Epithelial cell of esophagus (primary cell): ENCODE measurements around the gene C19orf12.

ENCODE experiments used
- DNase-seq: peaks from one replicate; pipeline ENCODE4 v3.0.0; 2010; ENCODE audit warnings: low read depth
- H3K4me3 ChIP-seq: 2 replicates; pipeline ENCODE4 v1.5.1; 2011; ENCODE audit warnings: mild to moderate bottlenecking, low read length, control low read depth
- TF ChIP-seq, protein P1 (sequence below): IDR thresholded peaks from 2 replicates; pipeline ENCODE4 v1.5.1; 2011; ENCODE audit warnings: low read depth, mild to moderate bottlenecking, low read length, control low read depth, inconsistent platforms; ENCODE audit not compliant: insufficient read depth; ENCODE audit errors: missing control alignments

C19orf12 gene

DNA sequence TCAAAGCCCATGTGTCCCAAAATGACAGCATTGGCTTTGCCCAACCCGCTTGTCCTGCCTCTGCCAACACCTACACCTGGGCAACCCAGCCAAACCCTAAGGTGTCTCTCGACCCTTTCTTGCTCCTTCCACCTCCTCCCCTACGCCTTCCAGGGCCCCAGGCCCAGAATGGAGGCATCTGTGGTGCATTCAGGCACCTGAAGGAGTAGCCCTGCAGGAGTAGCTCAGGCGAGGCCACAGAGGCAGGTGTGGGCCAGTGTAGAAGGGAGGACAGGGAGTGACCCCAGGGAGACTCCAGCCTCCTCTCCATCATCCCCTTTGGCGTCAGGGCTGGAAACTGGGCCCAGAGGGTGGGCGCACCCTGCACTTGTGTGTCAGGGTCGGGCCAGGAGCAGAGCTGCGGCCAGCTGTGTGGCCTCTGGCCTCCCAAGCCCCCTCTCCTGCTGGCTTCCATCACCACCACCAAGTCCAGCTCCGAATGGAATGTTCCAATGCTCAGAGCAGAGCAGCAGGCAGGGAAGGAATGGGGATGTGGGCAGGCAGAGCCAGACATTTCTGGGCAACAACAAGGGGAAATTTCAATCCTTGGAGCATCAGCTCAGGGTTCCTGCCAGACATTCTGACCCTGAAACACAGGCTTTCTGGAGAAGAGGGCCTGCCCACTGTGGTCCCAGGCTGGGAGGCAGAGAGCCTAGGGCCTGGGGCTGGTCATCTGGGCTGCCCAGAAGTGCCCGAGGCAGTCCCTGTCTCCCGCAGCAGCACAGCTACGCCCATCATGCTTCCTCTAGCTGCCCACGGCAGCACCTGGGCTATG is 33.4 kb downstream of the C19orf12 start:
- DNase-seq: no peak
- TF ChIP-seq, protein P1, sequence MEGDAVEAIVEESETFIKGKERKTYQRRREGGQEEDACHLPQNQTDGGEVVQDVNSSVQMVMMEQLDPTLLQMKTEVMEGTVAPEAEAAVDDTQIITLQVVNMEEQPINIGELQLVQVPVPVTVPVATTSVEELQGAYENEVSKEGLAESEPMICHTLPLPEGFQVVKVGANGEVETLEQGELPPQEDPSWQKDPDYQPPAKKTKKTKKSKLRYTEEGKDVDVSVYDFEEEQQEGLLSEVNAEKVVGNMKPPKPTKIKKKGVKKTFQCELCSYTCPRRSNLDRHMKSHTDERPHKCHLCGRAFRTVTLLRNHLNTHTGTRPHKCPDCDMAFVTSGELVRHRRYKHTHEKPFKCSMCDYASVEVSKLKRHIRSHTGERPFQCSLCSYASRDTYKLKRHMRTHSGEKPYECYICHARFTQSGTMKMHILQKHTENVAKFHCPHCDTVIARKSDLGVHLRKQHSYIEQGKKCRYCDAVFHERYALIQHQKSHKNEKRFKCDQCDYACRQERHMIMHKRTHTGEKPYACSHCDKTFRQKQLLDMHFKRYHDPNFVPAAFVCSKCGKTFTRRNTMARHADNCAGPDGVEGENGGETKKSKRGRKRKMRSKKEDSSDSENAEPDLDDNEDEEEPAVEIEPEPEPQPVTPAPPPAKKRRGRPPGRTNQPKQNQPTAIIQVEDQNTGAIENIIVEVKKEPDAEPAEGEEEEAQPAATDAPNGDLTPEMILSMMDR: no peak
- H3K4me3 ChIP-seq: no peak overlapping the region

DNA sequence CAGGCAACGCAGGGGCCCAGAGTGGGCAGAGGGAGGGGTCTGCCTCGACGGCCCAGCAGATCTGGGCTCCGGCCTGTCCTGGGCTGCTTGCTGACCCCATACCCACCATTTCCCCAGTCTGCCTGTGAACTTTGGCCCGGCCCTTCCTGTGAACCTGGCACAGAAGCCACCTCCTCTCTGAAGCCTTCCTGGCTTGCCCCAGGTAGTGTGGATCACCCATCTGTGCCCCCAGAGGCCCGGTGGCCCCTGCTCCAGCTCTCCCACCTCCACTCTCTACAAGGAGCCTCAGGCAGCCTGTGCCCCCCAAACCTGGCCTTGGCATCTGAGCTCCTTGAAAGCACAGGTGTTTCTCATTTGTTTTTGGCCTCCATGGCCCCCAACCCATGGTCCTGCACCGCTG is 34.1 kb downstream of the C19orf12 start:
- TF ChIP-seq, protein P1: no peak
- no peak for DNase-seq
- no peak overlapping the region for H3K4me3 ChIP-seq

DNA sequence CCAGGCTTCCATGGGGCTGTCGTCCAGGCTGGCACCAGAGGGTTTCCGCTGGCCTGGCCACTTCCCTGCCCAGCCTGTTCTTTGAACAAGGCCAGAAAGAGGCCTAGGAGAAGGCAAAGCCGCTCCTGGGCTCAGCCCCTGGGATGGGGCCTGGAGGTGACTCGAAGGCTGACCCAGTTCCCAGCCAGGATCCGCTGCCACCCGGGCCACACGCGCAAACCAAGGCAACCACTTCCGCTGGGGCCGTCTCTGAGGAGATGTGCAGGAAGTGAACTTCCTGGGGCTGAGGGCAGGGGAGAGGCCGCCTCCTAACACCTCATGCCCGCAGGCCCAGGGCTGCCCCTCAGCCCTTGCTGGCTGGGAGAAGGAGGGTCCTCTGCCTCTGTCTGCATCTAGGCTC is 34.6 kb downstream of the C19orf12 start:
- H3K4me3 ChIP-seq: no peak overlapping the region
- TF ChIP-seq, protein P1: no peak
- DNase-seq: no peak

DNA sequence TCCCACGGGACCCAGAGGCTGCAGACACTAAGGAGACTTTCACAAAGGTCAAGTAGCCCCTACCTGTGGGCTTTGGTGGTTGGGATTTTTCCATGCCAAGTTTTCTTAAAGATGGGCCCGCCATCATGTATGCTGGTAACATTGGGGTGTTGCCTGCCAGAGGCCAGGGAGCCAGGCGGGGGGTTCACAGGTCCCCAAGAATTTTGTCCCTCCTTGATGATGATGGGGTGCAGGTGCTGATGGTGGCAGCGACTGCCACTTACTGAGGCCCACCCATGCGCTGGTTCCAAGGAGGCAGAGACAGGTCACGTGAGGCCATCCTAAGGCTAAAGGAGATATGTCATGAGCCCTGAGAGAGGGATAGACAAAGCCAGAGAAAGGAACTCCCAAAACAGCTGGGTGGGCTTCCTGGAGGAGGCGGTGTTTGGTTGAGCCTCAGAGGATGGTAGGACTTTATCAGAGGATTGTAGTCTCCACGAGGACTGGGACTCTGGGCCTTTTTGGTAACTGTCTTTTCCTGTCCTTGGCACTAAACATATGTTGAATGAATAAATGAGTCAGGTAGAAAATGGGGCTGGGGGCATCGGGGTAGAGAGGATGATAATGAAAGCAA is 35.4 kb downstream of the C19orf12 start:
- TF ChIP-seq, protein P1: no peak
- DNase-seq: no peak
- H3K4me3 ChIP-seq: no peak overlapping the region

DNA sequence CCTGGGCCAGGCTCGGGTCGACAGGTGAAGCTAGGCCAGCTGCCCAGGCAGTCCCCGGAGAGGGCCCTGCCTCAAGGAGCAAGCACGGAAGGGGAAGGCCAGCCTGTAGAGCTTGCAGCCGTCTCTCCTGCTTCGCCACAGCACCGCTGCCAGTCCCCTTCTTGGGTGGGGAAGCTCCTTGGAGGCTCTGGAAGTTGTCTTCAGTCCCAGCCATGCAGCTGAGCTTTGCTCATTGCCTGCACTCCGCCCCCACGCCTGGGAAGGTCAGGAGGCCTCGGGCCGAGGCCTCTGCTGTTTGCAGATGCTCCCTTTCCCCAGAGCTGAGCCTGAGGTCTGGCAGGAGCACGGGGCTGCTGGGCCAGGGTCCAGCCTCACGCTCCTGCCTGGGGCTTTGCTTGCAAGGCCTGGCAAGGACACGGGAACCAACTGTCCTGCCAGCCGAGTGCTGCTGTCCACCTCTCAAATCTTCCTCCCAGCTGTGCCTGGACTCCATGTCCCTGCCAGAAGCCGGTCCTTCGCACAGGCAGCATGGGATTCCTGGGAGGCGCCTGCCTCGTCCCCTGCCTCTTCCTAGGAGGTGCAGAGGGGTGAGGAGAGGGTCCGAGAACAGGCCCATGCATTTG is 36.5 kb downstream of the C19orf12 start:
- H3K4me3 ChIP-seq: no peak overlapping the region
- DNase-seq: no peak

DNA sequence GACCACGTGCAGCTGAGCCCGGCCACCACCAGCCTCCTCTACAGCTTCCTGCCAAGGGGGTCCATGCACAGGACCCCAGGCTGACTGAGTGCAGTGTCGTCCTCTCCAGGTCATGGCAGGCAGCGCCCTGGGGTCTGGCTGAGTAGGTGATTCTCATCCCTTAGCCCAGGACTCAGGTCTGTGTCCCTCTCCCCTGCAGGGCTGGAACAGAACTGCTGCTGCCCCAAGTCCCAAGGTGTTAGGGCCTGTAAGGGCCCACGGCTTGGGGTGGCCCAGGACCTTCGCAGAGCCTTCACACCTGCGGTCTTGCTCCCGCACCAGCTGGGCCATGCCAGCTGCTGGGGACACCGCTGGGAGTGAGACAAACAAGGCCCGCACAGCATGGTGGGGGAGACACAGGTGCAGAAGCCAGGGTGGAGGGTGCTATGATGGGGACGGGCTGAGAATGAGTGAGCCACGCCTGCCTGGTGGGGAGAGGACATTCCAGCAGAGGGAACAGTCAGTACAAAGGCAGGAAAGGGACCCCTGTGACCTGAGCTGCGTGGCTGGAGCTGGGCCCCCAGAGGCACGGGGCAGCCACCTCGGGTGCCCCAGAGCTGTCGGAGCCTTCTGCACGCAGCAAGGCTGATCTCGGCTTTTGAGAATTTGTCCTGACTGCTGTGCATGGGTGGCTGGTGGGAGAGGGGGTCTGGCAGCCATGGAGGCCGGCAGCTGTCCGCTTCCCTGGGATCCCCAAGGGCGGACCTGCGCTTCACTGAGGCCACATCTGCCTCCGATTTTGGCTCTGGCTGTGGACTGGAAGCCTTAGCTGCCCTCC is 37.9 kb downstream of the C19orf12 start:
- TF ChIP-seq, protein P1: no peak
- H3K4me3 ChIP-seq: no peak overlapping the region
- DNase-seq: no peak

More for the DNA sequence above, 36.5 kb downstream of the C19orf12 start:
- TF ChIP-seq, protein P1: no peak
